Smooth muscle cell of trachea (primary cell): ENCODE results near the gene CDCA7. TPM values are rescaled to one million over a fixed set of nuclear protein-coding genes. Genes with fewer than 3 reads are reported as not detected.

Experiments used
- total RNA-seq: library from RNA; depleted of rRNA; stranded (reverse); fragments of >200 nt; gene quantifications from 2 replicates; pipeline ENCODE4 v1.2.1, GENCODE V29; 2014

Gene CDCA7
- 1.3 and 4.7 TPM in 2 replicates for total RNA-seq

DNA sequence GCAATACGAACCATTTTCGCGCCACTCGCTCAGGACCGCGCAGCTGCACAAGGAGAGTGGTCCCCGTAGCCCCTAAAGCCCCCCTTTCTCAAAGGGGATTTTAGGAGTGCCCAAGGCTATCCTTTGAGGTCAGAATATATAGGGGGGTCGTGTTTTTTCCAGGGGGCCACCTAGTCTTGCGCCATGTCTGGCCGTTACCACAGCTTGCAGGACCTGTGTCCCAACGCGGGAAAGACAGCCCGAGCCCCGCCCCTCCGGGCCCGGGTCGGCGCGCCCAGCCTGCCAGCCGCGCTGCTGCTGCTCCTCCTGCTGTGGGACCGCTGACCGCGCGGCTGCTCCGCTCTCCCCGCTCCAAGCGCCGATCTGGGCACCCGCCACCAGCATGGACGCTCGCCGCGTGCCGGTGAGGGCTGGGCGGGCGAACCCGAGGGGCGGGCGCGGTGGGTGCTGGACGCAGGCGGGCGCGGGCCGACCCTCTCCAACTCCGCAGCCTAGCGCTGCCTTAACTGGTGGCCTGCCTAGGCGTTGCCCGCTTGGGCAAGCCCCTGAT, at the start of gene CDCA7:
Gene CDCA7 (plus strand): TSS at position 291 of the 550 bp plus-strand sequence. CDS start 92 bp downstream, at position 383.

